Measurements from ENCODE around the gene SEC16A. TPM values are rescaled to one million over a fixed set of nuclear protein-coding genes. Genes with fewer than 3 reads are reported as not detected.

Gene SEC16A, protein sequence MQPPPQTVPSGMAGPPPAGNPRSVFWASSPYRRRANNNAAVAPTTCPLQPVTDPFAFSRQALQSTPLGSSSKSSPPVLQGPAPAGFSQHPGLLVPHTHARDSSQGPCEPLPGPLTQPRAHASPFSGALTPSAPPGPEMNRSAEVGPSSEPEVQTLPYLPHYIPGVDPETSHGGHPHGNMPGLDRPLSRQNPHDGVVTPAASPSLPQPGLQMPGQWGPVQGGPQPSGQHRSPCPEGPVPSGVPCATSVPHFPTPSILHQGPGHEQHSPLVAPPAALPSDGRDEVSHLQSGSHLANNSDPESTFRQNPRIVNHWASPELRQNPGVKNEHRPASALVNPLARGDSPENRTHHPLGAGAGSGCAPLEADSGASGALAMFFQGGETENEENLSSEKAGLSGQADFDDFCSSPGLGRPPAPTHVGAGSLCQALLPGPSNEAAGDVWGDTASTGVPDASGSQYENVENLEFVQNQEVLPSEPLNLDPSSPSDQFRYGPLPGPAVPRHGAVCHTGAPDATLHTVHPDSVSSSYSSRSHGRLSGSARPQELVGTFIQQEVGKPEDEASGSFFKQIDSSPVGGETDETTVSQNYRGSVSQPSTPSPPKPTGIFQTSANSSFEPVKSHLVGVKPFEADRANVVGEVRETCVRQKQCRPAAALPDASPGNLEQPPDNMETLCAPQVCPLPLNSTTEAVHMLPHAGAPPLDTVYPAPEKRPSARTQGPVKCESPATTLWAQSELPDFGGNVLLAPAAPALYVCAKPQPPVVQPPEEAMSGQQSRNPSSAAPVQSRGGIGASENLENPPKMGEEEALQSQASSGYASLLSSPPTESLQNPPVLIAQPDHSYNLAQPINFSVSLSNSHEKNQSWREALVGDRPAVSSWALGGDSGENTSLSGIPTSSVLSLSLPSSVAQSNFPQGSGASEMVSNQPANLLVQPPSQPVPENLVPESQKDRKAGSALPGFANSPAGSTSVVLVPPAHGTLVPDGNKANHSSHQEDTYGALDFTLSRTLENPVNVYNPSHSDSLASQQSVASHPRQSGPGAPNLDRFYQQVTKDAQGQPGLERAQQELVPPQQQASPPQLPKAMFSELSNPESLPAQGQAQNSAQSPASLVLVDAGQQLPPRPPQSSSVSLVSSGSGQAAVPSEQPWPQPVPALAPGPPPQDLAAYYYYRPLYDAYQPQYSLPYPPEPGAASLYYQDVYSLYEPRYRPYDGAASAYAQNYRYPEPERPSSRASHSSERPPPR (N-terminal part only)
- total RNA-seq (2022) (85.8 and 88.8 TPM in 2 replicates), Bru-seq, nascent RNA (percentile 82 among the genes with signal in this experiment), BruChase-seq, experiment 1, labeled RNA remaining after a 6-hour chase (percentile 95 among the genes with signal in this experiment), BruChase-seq, experiment 2, labeled RNA remaining after a 2-hour chase (percentile 91 among the genes with signal in this experiment)
- long read RNA-seq, full-length matches to known transcripts, result 18 of 101 reads
- long read RNA-seq, partial matches to known transcripts, result 30 of 101 reads
- long read RNA-seq, other reads (novel, unspliced or antisense), result 53 of 101 reads

GRCh38 chr9:136482793-136483588, at the start of gene SEC16A:
Gene SEC16A (minus strand): TSS chr9:136483040. CDS start chr9:136477615, 5,425 bp downstream.
- H3K27ac Mint-ChIP-seq (ENCODE audit: low read depth, unreplicated experiment), result peak within 1 kb of the TSS; percentile 100
- no peaks in the 10 kb centered on the region for H3K9me3 Mint-ChIP-seq (ENCODE audit: unreplicated experiment)
- H3K4me3 Mint-ChIP-seq (ENCODE audit: unreplicated experiment), result peak within 1 kb of the TSS; percentile 98
- ChIA-PET CTCF (interaction anchor here (0.6 to 9.1 kb wide), 3 partner anchors 143 to 246 kb away, joined by 3 to 280 read pairs (median 4); no protein-coding TSS in a partner anchor), POLR2A (interaction anchor here (0.7 to 7.7 kb wide), 9 partner anchors 12 to 706 kb away, joined by 3 to 84 read pairs (median 4); partner anchors contain the start of genes ANAPC2, DNLZ, NOTCH1 and SSNA1)
- peak; percentile 98 for DNase-seq (ENCODE audit: unreplicated experiment)
- TF ChIP-seq, protein P1, sequence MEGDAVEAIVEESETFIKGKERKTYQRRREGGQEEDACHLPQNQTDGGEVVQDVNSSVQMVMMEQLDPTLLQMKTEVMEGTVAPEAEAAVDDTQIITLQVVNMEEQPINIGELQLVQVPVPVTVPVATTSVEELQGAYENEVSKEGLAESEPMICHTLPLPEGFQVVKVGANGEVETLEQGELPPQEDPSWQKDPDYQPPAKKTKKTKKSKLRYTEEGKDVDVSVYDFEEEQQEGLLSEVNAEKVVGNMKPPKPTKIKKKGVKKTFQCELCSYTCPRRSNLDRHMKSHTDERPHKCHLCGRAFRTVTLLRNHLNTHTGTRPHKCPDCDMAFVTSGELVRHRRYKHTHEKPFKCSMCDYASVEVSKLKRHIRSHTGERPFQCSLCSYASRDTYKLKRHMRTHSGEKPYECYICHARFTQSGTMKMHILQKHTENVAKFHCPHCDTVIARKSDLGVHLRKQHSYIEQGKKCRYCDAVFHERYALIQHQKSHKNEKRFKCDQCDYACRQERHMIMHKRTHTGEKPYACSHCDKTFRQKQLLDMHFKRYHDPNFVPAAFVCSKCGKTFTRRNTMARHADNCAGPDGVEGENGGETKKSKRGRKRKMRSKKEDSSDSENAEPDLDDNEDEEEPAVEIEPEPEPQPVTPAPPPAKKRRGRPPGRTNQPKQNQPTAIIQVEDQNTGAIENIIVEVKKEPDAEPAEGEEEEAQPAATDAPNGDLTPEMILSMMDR (IDR thresholded peaks at IDR 0.05; ENCODE audit: unreplicated experiment), result no peak
- peaks cover 41% of the 10 kb centered on the region for H3K36me3 Mint-ChIP-seq (ENCODE audit: insufficient read depth, unreplicated experiment)
- no peaks in the 10 kb centered on the region for H3K27me3 Mint-ChIP-seq (ENCODE audit: insufficient read depth, unreplicated experiment)
- peaks cover 10% of the 10 kb centered on the region for H3K4me1 Mint-ChIP-seq (ENCODE audit: insufficient read depth, unreplicated experiment)
- intact Hi-C loops (cut with micrococcal nuclease), result no loop called here
- no TSS peak for BruUV-seq (replicated peaks)

DNA sequence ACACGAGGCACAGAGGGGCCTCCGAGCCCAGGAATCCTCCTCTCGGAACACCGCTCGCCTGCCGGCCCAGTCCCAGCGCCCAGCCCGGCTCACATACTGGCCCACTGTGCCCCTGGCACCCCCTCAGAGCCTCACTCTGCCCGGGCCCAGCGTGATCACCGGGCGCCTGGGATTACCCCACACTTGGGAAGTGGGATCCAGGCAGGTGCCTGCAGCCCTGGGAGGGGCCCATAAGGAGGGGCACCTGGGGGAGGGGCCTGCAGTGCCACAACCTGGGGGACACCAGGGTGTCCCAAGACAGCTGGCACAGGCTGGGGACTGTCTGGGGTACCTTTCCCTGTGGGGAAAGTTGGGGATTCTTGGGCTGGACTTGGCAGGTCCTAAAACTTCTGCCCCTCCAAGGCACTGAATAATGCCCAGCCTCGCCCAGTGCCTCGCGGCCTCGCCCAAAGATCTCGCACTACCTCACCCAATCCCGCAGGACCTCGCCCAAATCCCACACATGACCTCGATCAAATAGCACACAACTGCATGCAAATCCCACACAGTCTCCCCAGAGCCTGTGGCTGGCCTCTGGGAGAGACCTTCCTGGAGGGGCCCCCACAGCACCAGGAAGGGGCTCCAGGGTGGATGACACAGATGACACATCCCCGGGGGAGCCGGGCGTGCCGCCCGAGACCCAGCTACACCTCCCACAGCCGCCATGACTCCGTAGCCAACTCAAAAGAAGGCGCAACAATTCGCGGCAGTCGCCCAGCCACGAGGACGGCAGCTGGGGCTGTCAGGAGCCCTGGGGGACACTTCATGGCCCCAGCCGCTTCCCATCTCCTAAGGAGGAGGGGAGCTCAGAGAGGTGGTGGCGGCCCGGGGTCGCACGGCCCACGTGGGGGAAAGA, 49.3 kb upstream of the SEC16A start:
- no peak for DNase-seq (ENCODE audit: unreplicated experiment)
- H3K36me3 Mint-ChIP-seq (ENCODE audit: insufficient read depth, unreplicated experiment), result peaks cover 17% of the 10 kb centered on the region
- TF ChIP-seq, protein P1 (IDR thresholded peaks at IDR 0.05; ENCODE audit: unreplicated experiment), result no peak
- BruUV-seq (replicated peaks), result no TSS peak
- ChIA-PET POLR2A (interaction anchor here (0.7 kb wide), 1 partner anchor 30 kb away, joined by 3 read pairs; no protein-coding TSS in a partner anchor), CTCF (interaction anchor here (0.5 to 1.6 kb wide), 2 partner anchors 44 to 510 kb away, joined by 4 to 5 read pairs; no protein-coding TSS in a partner anchor)
- H3K9me3 Mint-ChIP-seq (ENCODE audit: unreplicated experiment), result no peaks in the 10 kb centered on the region
- peaks cover 8% of the 10 kb centered on the region for H3K4me1 Mint-ChIP-seq (ENCODE audit: insufficient read depth, unreplicated experiment)
- H3K27me3 Mint-ChIP-seq (ENCODE audit: insufficient read depth, unreplicated experiment), result no peaks in the 10 kb centered on the region
- intact Hi-C loops (cut with micrococcal nuclease), result no loop called here
- no peak overlapping the region for H3K27ac Mint-ChIP-seq (ENCODE audit: low read depth, unreplicated experiment)
- no peak overlapping the region for H3K4me3 Mint-ChIP-seq (ENCODE audit: unreplicated experiment)
